Measurements from ENCODE around the gene BNC2.

- TF ChIP-seq POLR2A (IDR thresholded peaks at IDR 0.05; ENCODE audit: low read depth, low read length) (no peak), TAF1 (IDR thresholded peaks at IDR 0.05; ENCODE audit: borderline replicate concordance, low read depth, low read length) (no peak), POLR2AphosphoS5 (IDR thresholded peaks at IDR 0.05; ENCODE audit: low read depth, low read length) (no peak)
Measured at GRCh38 chr9:16652582-16652981, 217.9 kb downstream of the BNC2 start.

Data from GM12892 (cell line).